Measurements from ENCODE around the gene MCM8. TPM values are rescaled to one million over a fixed set of nuclear protein-coding genes. Genes with fewer than 3 reads are reported as not detected.

Gene MCM8
- total and polyA plus RNA-seq, 4 donors = 1.6 to 4.7 (median 4.1) TPM

- 83 to 85% methylated on average over 8 of the region's 8 CpGs for WGBS, 2 donors
- Histone ChIP-seq H3K9me3 (ENCODE audit: control insufficient read depth, low read length) (no peaks in the 10 kb centered on the region), H3K4me1 (ENCODE audit: control insufficient read depth in 1 of 2, insufficient read depth in 2 of 2, low read length in 2 of 2) (no peaks in the 10 kb centered on the region), H3K36me3 (ENCODE audit: control insufficient read depth in 1 of 2, insufficient read depth in 2 of 2, low read length in 1 of 2) (peaks cover 0 to 2% of the 10 kb centered on the region in 2 donors), H3K4me3 (ENCODE audit: low read length in 2 of 2) (no peak overlapping the region), H3K27ac (ENCODE audit: low read depth in 1 of 2, low read length in 2 of 2) (no peak overlapping the region), H3K27me3 (ENCODE audit: control insufficient read depth in 1 of 2, insufficient read depth in 2 of 2, low read length in 1 of 2) (no peaks in the 10 kb centered on the region)
- ATAC-seq (ENCODE audit: low FRiP score) (no peak), DNase-seq (no peak)
- intact Hi-C loops (cut with DNase I) = loop anchor here in 1 of 2 donors (5.0 kb wide), 1 partner anchor 49 kb away; the partner anchor contains the start of genes MCM8 and TRMT6
These were observed 50.4 kb downstream of the MCM8 start for GRCh38 chr20:6000871-6001270.

- Histone ChIP-seq H3K4me3 (ENCODE audit: low read length in 2 of 2) (peak overlapping the region; percentile 52 to 98), H3K36me3 (ENCODE audit: control insufficient read depth in 1 of 2, insufficient read depth in 2 of 2, low read length in 1 of 2) (peaks cover 4 to 7% of the 10 kb centered on the region in 2 donors), H3K27ac (ENCODE audit: low read depth in 1 of 2, low read length in 2 of 2) (peak overlapping the region in 1 of 2 donors; percentile 34), H3K9me3 (ENCODE audit: control insufficient read depth, low read length) (no peaks in the 10 kb centered on the region), H3K4me1 (ENCODE audit: control insufficient read depth in 1 of 2, insufficient read depth in 2 of 2, low read length in 2 of 2) (peaks cover 1 to 3% of the 10 kb centered on the region in 2 donors), H3K27me3 (ENCODE audit: control insufficient read depth in 1 of 2, insufficient read depth in 2 of 2, low read length in 1 of 2) (no peaks in the 10 kb centered on the region)
- ATAC-seq (ENCODE audit: low FRiP score) = no peak
- 1% methylated on average over 10 of the region's 10 CpGs for WGBS, 2 donors
- intact Hi-C loops (cut with DNase I) = no loop called here
- DNase-seq = no peak
These were observed 56.1 kb downstream of the MCM8 start for GRCh38 chr20:6006603-6006949.

- Histone ChIP-seq H3K4me3 (ENCODE audit: low read length in 2 of 2) (peak overlapping the region; percentile 52 to 98), H3K36me3 (ENCODE audit: control insufficient read depth in 1 of 2, insufficient read depth in 2 of 2, low read length in 1 of 2) (peaks cover 5 to 7% of the 10 kb centered on the region in 2 donors), H3K4me1 (ENCODE audit: control insufficient read depth in 1 of 2, insufficient read depth in 2 of 2, low read length in 2 of 2) (peaks cover 1 to 3% of the 10 kb centered on the region in 2 donors), H3K27me3 (ENCODE audit: control insufficient read depth in 1 of 2, insufficient read depth in 2 of 2, low read length in 1 of 2) (no peaks in the 10 kb centered on the region), H3K27ac (ENCODE audit: low read depth in 1 of 2, low read length in 2 of 2) (no peak overlapping the region), H3K9me3 (ENCODE audit: control insufficient read depth, low read length) (no peaks in the 10 kb centered on the region)
- WGBS, 2 donors = 7% methylated on average over 4 of the region's 4 CpGs
- ATAC-seq (ENCODE audit: low FRiP score) = no peak
- DNase-seq = no peak
- intact Hi-C loops (cut with DNase I) = no loop called here
These were observed 56.7 kb downstream of the MCM8 start for GRCh38 chr20:6007094-6007528.

GRCh38 chr20:6007529-6008103 lies 57.2 kb downstream of the MCM8 start:
- Histone ChIP-seq H3K4me1 (ENCODE audit: control insufficient read depth in 1 of 2, insufficient read depth in 2 of 2, low read length in 2 of 2) (peaks cover 1 to 3% of the 10 kb centered on the region in 2 donors), H3K27me3 (ENCODE audit: control insufficient read depth in 1 of 2, insufficient read depth in 2 of 2, low read length in 1 of 2) (no peaks in the 10 kb centered on the region), H3K4me3 (ENCODE audit: low read length in 2 of 2) (peak overlapping the region; percentile 52 to 98), H3K36me3 (ENCODE audit: control insufficient read depth in 1 of 2, insufficient read depth in 2 of 2, low read length in 1 of 2) (peaks cover 6 to 7% of the 10 kb centered on the region in 2 donors), H3K27ac (ENCODE audit: low read depth in 1 of 2, low read length in 2 of 2) (no peak overlapping the region), H3K9me3 (ENCODE audit: control insufficient read depth, low read length) (no peaks in the 10 kb centered on the region)
- WGBS, 2 donors = 37 to 38% methylated on average over 3 of the region's 3 CpGs
- DNase-seq (no peak), ATAC-seq (ENCODE audit: low FRiP score) (no peak)
- intact Hi-C loops (cut with DNase I) = no loop called here

- peaks cover 1 to 3% of the 10 kb centered on the region in 2 donors for H3K4me1 ChIP-seq (ENCODE audit: control insufficient read depth in 1 of 2, insufficient read depth in 2 of 2, low read length in 2 of 2)
- no peaks in the 10 kb centered on the region for H3K27me3 ChIP-seq (ENCODE audit: control insufficient read depth in 1 of 2, insufficient read depth in 2 of 2, low read length in 1 of 2)
- intact Hi-C loops (cut with DNase I) = no loop called here
- H3K4me3 ChIP-seq (ENCODE audit: low read length in 2 of 2) = peak overlapping the region in 1 of 2 donors; percentile 98
- 16 to 17% methylated on average over 5 of the region's 5 CpGs for WGBS, 2 donors
- H3K9me3 ChIP-seq (ENCODE audit: control insufficient read depth, low read length) = no peaks in the 10 kb centered on the region
- peak in 1 of 2 donors; percentile 53 for DNase-seq
- peaks cover 6 to 7% of the 10 kb centered on the region in 2 donors for H3K36me3 ChIP-seq (ENCODE audit: control insufficient read depth in 1 of 2, insufficient read depth in 2 of 2, low read length in 1 of 2)
- ATAC-seq (ENCODE audit: low FRiP score) = no peak
- H3K27ac ChIP-seq (ENCODE audit: low read depth in 1 of 2, low read length in 2 of 2) = no peak overlapping the region
These were observed 57.8 kb downstream of the MCM8 start for GRCh38 chr20:6008254-6008653.

- H3K4me1 ChIP-seq (ENCODE audit: control insufficient read depth in 1 of 2, insufficient read depth in 2 of 2, low read length in 2 of 2) = peaks cover under 1% of the 10 kb centered on the region in 2 donors
- H3K27ac ChIP-seq (ENCODE audit: low read depth in 1 of 2, low read length in 2 of 2) = no peak overlapping the region
- intact Hi-C loops (cut with DNase I) = no loop called here
- H3K4me3 ChIP-seq (ENCODE audit: low read length in 2 of 2) = no peak overlapping the region
- no peaks in the 10 kb centered on the region for H3K9me3 ChIP-seq (ENCODE audit: control insufficient read depth, low read length)
- DNase-seq (no peak), ATAC-seq (ENCODE audit: low FRiP score) (no peak)
- no peaks in the 10 kb centered on the region for H3K27me3 ChIP-seq (ENCODE audit: control insufficient read depth in 1 of 2, insufficient read depth in 2 of 2, low read length in 1 of 2)
- H3K36me3 ChIP-seq (ENCODE audit: control insufficient read depth in 1 of 2, insufficient read depth in 2 of 2, low read length in 1 of 2) = peaks cover 7 to 9% of the 10 kb centered on the region in 2 donors
- 93 to 95% methylated on average over 5 of the region's 5 CpGs for WGBS, 2 donors
These were observed 61.7 kb downstream of the MCM8 start for GRCh38 chr20:6012179-6012578.

- Histone ChIP-seq H3K4me3 (ENCODE audit: low read length in 2 of 2) (no peak overlapping the region), H3K9me3 (ENCODE audit: control insufficient read depth, low read length) (no peaks in the 10 kb centered on the region), H3K4me1 (ENCODE audit: control insufficient read depth in 1 of 2, insufficient read depth in 2 of 2, low read length in 2 of 2) (no peaks in the 10 kb centered on the region), H3K27me3 (ENCODE audit: control insufficient read depth in 1 of 2, insufficient read depth in 2 of 2, low read length in 1 of 2) (no peaks in the 10 kb centered on the region), H3K27ac (ENCODE audit: low read depth in 1 of 2, low read length in 2 of 2) (no peak overlapping the region), H3K36me3 (ENCODE audit: control insufficient read depth in 1 of 2, insufficient read depth in 2 of 2, low read length in 1 of 2) (peaks cover 7 to 9% of the 10 kb centered on the region in 2 donors)
- intact Hi-C loops (cut with DNase I) = no loop called here
- 77 to 78% methylated on average over 3 of the region's 3 CpGs for WGBS, 2 donors
- ATAC-seq (ENCODE audit: low FRiP score) (no peak), DNase-seq (no peak)
These were observed 63.6 kb downstream of the MCM8 start for GRCh38 chr20:6014017-6014416.

- ATAC-seq (ENCODE audit: low FRiP score) (no peak), DNase-seq (no peak)
- Histone ChIP-seq H3K36me3 (ENCODE audit: control insufficient read depth in 1 of 2, insufficient read depth in 2 of 2, low read length in 1 of 2) (peaks cover 7 to 9% of the 10 kb centered on the region in 2 donors), H3K4me3 (ENCODE audit: low read length in 2 of 2) (no peak overlapping the region), H3K9me3 (ENCODE audit: control insufficient read depth, low read length) (no peaks in the 10 kb centered on the region), H3K27ac (ENCODE audit: low read depth in 1 of 2, low read length in 2 of 2) (no peak overlapping the region), H3K4me1 (ENCODE audit: control insufficient read depth in 1 of 2, insufficient read depth in 2 of 2, low read length in 2 of 2) (no peaks in the 10 kb centered on the region), H3K27me3 (ENCODE audit: control insufficient read depth in 1 of 2, insufficient read depth in 2 of 2, low read length in 1 of 2) (no peaks in the 10 kb centered on the region)
- WGBS, 2 donors = 45 to 58% methylated on average over 4 of the region's 4 CpGs
- intact Hi-C loops (cut with DNase I) = no loop called here
These were observed 64.5 kb downstream of the MCM8 start for GRCh38 chr20:6014957-6015356.

- Histone ChIP-seq H3K27me3 (ENCODE audit: control insufficient read depth in 1 of 2, insufficient read depth in 2 of 2, low read length in 1 of 2) (no peaks in the 10 kb centered on the region), H3K9me3 (ENCODE audit: control insufficient read depth, low read length) (no peaks in the 10 kb centered on the region), H3K27ac (ENCODE audit: low read depth in 1 of 2, low read length in 2 of 2) (no peak overlapping the region), H3K4me1 (ENCODE audit: control insufficient read depth in 1 of 2, insufficient read depth in 2 of 2, low read length in 2 of 2) (no peaks in the 10 kb centered on the region), H3K4me3 (ENCODE audit: low read length in 2 of 2) (no peak overlapping the region), H3K36me3 (ENCODE audit: control insufficient read depth in 1 of 2, insufficient read depth in 2 of 2, low read length in 1 of 2) (peaks cover 0 to 4% of the 10 kb centered on the region in 2 donors)
- DNase-seq = no peak
- intact Hi-C loops (cut with DNase I) = no loop called here
- ATAC-seq (ENCODE audit: low FRiP score) = no peak
These were observed 67.0 kb downstream of the MCM8 start for GRCh38 chr20:6017467-6017866.

Measured in aorta (tissue), 5 donors.